ENCODE results near the gene CABLES1.
"Not testable (repeated sequence)": the region's sequence is repeated elsewhere in the genome, so short reads cannot be mapped to it uniquely, and the experiment has no call there.

DNA sequence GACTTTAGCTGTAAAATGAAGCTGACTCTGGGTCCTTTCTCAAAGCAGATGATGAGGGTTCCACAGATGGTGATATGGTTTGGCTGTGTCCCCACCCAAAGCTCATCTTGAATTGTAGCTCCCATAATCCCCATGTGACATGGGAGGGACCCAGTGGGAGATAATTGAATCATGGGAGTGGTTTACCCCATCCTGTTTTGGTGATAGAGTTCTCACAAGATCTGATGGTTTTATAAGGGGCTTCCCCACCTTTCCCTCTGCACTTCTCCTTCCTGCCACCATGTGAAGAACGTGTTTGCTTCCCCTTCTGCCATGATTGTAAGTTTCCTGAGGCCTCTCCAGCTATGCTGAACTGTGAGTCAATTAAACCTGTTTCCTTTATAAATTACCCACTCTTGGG is 133.8 kb downstream of the CABLES1 start:
- TF ChIP-seq FOXM1 (IDR thresholded peaks at IDR 0.05; ENCODE audit: borderline replicate concordance); SP1 (IDR thresholded peaks at IDR 0.05); BHLHE40 (IDR thresholded peaks at IDR 0.05; ENCODE audit: borderline replicate concordance): not testable (repeated sequence)
